ENCODE measurements around the gene ASPDH.

- no peak for TF ChIP-seq CTCF (optimal IDR thresholded peaks at IDR 0.05 in 1 of 3, IDR thresholded peaks at IDR 0.05 in 1 of 3, conservative IDR thresholded peaks at IDR 0.05 in 1 of 3; ENCODE audit: extremely low read depth in 1 of 3, insufficient read depth in 2 of 3, low read length in 3 of 3)
- TF ChIP-seq EZH2 (IDR thresholded peaks at IDR 0.05; ENCODE audit: low read length): no peak
Measured at GRCh38 chr19:50500753-50501151, 13.0 kb downstream of the ASPDH start.

All from keratinocyte (primary cell).